A549 treated with RU486 at 1 μM for 4 hours (cell line): ENCODE results near the gene POU2F3. TPM values are rescaled to one million over a fixed set of nuclear protein-coding genes. Genes with fewer than 3 reads are reported as not detected.

Experiments
- total RNA-seq: library from RNA; stranded (reverse); fragments of 200-300 nt; extraction: Qiagen RNA extraction; gene quantifications from 5 replicates; pipeline ENCODE4 v1.2.3, GENCODE V29; 2022; ENCODE audit warnings: low read depth

The POU2F3 gene
- total RNA-seq: 0.10 TPM in 1 of 5 replicates, not detected in the others

DNA sequence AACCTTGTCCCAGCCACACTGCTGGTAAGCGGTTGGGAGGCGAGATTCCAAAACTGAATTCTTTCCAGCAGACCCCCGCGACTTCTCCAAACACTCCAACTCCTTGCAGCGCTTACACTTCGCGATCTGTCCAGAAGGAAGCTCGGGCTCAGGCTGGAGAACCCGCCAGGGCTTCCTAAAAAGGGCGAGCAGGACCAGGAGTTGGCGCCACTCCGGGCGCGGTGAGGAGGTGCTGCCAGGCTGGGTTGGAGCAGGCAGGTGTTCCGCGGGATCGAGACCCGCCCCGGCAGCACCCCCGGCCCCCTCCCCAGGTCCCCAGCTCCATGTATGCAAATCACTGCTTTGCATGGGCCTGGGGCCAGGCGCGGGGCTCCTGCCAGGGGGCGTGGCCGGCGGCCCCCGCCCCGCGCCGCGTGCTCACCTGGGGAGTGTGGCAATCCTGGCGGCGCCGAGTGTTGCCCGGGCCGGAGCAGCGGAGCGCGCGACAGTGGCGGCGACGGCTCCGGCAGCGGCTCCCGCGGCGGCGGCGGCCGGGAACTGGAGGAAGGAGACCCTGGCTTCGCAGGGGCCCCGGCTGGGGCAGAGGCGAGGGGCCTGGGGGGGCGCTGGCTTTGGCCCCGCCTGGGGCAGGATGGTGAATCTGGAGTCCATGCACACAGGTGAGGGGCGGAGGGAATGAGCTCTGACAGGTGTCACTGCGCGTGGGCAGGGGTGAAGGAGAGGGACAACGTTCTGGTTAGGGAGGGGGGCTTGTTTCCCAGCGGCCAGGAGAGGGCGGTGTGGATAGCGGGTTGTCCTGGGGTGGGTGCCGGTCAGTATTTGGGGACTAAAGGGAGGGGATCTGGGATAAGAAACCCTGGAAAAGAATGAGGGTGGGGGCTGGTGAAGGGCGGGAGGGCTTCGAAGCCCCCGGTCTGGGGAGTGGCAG lies at the start of gene POU2F3:
Gene POU2F3 (plus strand): TSS at position 428 of the 928 bp plus-strand sequence. CDS start 204 bp downstream, at position 632.

DNA sequence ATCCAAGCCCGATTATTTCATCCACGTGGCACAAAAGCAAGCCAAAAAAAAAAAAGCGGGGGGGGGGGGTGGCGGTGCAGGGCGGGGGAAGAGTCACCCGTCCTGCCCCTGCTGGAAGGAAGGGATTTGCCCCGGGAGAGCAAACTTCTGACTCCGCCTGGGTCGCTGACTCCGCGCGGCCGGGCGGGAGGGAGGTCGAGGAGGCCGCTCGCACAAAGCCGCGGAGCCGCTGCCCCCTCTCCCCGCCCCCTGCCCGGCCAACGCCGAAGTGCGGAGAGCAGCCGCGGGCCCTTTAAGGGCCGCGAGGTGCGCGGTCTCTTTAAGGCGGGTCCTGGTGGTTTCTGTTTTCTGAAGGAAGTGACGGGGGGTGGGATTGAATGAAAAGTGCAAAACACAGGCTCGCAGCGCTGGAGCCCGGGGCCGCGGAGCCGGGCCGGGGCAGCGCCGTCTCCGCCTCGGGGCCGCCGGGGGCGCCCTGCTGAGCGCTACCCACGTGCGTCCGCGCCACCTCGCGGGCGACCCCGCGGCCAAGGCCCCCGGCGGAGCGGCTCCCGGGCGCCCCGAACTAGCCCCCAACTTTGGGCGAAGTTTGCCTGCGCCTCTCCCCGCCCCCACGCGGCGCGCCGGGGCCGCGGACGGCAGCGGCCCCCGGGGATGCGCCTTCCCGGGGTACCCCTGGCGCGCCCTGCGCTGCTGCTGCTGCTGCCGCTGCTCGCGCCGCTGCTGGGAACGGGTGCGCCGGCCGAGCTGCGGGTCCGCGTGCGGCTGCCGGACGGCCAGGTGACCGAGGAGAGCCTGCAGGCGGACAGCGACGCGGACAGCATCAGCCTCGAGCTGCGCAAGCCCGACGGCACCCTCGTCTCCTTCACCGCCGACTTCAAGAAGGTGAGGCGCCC lies 29.1 kb upstream of the POU2F3 start, which contains the start of gene OAF:
Gene OAF (plus strand): TSS at position 407 of the 896 bp plus-strand sequence. CDS start 248 bp downstream, at position 655.

DNA sequence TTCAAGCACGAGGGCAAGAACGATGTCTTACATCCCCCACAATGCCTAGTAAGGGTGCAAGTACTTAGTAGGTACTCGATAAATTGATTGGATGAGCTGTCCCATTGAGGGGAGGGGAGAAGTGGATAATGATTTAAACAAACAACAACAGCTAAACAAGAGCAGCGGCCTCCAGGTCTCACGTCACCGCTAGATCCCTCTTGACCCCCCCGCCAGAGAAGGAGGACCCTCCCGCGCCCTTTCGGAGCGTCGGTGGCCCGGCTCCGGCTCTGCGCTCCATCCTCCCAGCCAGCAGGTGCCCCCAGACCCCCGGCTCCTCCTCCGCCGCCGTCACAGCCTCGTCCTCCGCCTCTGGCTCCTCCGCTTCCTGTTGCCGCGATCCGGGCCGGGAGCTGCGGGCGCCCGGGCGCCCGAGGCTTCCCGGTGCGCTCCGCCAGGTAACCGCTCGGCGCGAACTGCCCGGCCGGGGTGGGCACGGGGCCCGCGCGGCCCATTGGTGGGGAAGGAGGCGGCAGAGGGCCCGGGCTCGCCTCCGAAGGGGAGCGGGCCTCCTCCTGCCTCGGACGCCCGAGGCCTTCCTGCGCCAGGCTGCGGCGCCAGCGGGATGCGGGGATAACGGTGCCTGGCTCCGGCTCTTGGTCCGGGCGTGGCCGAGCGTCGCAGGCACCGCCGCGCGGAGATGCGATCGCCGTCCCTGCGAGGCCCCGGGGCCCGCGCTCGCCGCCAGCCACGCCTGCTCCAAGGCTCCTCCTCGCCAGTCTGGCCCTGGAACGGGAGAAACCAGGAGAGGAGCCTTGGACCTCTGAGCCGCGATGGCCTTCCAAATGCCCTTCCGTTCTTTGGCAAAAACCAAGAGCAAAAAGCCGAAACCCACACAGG lies 85.2 kb downstream of the POU2F3 start, which contains the start of gene TLCD5:
Gene TLCD5 (plus strand): TSS at position 368 of the 879 bp plus-strand sequence. CDS start 2,143 bp downstream, outside the sequence.

DNA sequence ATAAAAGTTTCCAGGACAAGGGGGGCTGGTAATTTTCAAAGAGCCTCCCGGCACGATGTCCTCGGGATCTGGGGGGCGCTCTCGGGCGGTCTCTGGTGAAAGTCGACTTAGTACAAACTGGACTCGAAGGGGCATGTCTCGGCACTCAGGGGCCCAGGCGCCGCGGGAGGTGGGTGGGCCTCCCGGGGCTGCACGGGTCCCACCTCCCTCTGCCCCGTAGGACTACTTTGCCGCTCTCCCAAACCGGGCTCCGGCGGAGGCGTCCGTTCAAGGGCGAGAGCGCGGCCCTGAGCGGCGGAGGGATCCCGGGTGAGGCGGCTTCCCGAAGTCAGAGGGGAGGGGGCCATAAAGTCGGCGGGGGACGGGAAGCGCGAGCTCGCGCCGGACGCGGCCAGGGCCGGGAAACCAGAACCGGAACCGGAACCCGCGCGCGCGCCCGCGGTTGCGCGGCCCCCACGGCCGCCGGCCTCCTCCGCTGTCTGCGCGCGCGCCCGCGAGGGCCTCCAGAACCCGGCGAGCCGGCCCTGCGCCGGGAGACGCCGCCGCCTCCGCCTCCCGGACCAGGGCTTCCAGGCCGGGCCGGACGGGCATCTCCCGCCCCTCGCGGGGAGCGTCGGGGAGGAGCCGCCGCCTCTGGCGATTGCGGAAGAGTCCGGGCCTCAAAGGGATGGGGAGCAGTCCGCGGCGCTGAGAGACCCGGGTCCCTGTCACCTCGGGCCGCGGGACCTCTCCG lies 96.1 kb downstream of the POU2F3 start, which contains the start of gene ARHGEF12:
Gene ARHGEF12 (plus strand): TSS at position 506 of the 733 bp plus-strand sequence. CDS start 831 bp downstream, outside the sequence.

Other genes with a start within 250 kb of the POU2F3 start
- 5.9 to 8.2 TPM (median 6.8 TPM) in 5 replicates for gene TRIM29, start 102.0 kb upstream of the POU2F3 start, total RNA-seq
- 8.2 to 12.6 TPM (median 11.1 TPM) in 5 replicates for gene OAF, start 29.1 kb upstream of the POU2F3 start, total RNA-seq
- gene TLCD5, start 85.2 kb downstream of the POU2F3 start, total RNA-seq: 4.9 to 7.6 TPM (median 7.2 TPM) in 5 replicates
- 10.1 to 17.0 TPM (median 16.0 TPM) in 5 replicates for gene ARHGEF12, start 96.3 kb downstream of the POU2F3 start, total RNA-seq